ENCODE data around the gene EML1. TPM values are rescaled to one million over a fixed set of nuclear protein-coding genes. Genes with fewer than 3 reads are reported as not detected.

EML1 gene
- total RNA-seq, 5 donors from 2014 or later (not counting 1 experiment from before 2014, with no cell fraction given): 0.53 to 1.4 (median 0.60) TPM; not detected in 2

DNA sequence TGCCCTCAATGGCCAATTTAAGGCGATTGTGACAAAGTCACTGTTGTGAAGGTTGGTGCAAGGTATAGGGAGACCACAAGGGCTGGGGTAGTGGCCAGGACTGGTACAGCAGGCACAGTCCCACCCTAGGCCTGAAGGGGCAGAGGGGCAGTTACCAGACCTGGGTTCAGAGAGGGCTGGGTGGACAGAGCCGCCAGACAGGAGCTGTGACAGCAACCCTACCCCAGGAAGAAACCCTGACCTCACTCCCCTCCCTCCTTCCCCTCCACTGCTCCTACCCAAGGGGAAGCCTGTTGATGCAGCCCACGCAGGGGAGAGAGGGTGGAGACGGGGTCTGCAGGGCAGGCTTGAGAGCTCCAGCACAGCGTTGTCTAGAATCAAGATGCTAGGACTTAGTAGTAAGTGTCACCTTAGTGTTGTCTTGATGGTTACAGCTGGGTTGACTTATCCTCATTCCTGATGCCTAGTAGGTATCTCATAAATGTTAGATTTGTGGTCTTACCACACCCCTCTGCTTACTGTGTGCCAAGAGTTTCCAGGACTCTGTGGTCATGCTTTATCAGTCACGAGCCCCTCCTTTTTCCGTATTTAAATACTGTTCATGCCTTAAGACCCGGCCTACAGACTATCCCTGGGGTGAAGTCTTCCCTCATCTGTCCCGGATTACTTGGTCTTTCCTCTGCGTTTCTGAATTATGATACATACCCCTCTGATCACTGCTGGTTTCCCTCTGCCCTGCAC, 14.4 kb downstream of the EML1 start:
- H3K36me3 Mint-ChIP-seq: no peaks in the 10 kb centered on the region
- Histone ChIP-seq H3K27me3 (replicated peaks in 1 of 2; ENCODE audit: control insufficient read depth in 2 of 2, extremely low read depth in 1 of 2, insufficient read depth in 2 of 2, low read length in 1 of 2) (peaks cover 2 to 24% of the 10 kb centered on the region in 2 experiments), H3K4me3 (ENCODE audit: control insufficient read depth in 1 of 2, extremely low read depth in 1 of 2, low read length in 1 of 2) (no peak overlapping the region), H3K27ac (ENCODE audit: low read length) (no peak overlapping the region), H3K4me1 (ENCODE audit: control insufficient read depth in 1 of 2, extremely low read depth in 1 of 2, insufficient read depth in 2 of 2, low read length in 2 of 2) (no peaks in the 10 kb centered on the region), H3K36me3 (ENCODE audit: control insufficient read depth in 2 of 2, extremely low read depth in 1 of 2, insufficient read depth in 1 of 2, low read length in 1 of 2) (no peaks in the 10 kb centered on the region), H3K9me3 (no peaks in the 10 kb centered on the region)
- ChIA-PET CTCF (interaction anchor here in 1 of 2 donors (0.5 kb wide), 1 partner anchor 29 kb away, joined by 4 read pairs; no protein-coding TSS in a partner anchor), POLR2A (no interaction called here)
- no peaks in the 10 kb centered on the region for H3K4me1 Mint-ChIP-seq
- no peak for DNase-seq
- no peak overlapping the region for H3K4me3 Mint-ChIP-seq
- ATAC-seq (replicated peaks in 1 of 4): no peak
- H3K27ac Mint-ChIP-seq: no peak overlapping the region
- WGBS (ENCODE audit: insufficient coverage): 92% methylated on average over 5 of the region's 10 CpGs
- H3K9me3 Mint-ChIP-seq: no peaks in the 10 kb centered on the region
- peaks cover 37 to 44% of the 10 kb centered on the region in 2 donors for H3K27me3 Mint-ChIP-seq

GRCh38 chr14:99808154-99808505, 14.9 kb downstream of the EML1 start:
- WGBS (ENCODE audit: insufficient coverage): 69% methylated on average over 2 of the region's 5 CpGs

DNA sequence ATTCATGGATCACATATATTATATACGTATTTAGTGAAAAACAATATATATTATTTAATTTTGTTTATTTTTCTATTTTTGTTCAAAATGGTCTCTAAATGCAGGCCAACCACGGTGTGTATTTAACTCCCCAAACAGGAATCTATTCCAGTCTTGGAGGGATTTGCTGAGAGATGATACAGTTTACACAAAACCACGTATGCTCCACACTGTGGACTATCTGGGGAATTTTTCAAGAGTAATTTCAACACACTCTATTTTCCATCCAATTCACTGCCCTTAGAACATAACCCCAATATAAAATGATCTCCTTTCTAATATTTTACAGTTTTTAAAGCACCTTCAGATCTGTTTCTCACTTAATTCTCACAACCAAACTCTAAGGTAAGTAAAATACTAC, 15.3 kb downstream of the EML1 start:
- CTCF ChIA-PET: no interaction called here
- peaks cover 31 to 37% of the 10 kb centered on the region in 2 donors for H3K27me3 Mint-ChIP-seq

More at GRCh38 chr14:99808154-99808505, 14.9 kb downstream of the EML1 start:
- no peak for ATAC-seq (replicated peaks in 1 of 4)
- no peak for DNase-seq
- Histone ChIP-seq H3K27ac (ENCODE audit: low read length) (no peak overlapping the region), H3K9me3 (no peaks in the 10 kb centered on the region), H3K27me3 (replicated peaks in 1 of 2; ENCODE audit: control insufficient read depth in 2 of 2, extremely low read depth in 1 of 2, insufficient read depth in 2 of 2, low read length in 1 of 2) (peaks cover under 1 to 21% of the 10 kb centered on the region in 2 experiments), H3K36me3 (ENCODE audit: control insufficient read depth in 2 of 2, extremely low read depth in 1 of 2, insufficient read depth in 1 of 2, low read length in 1 of 2) (no peaks in the 10 kb centered on the region), H3K4me1 (ENCODE audit: control insufficient read depth in 1 of 2, extremely low read depth in 1 of 2, insufficient read depth in 2 of 2, low read length in 2 of 2) (no peaks in the 10 kb centered on the region), H3K4me3 (ENCODE audit: control insufficient read depth in 1 of 2, extremely low read depth in 1 of 2, low read length in 1 of 2) (no peak overlapping the region)
- no peaks in the 10 kb centered on the region for H3K9me3 Mint-ChIP-seq
- ChIA-PET POLR2A (no interaction called here), CTCF (interaction anchor here in 1 of 2 donors (0.5 kb wide), 1 partner anchor 28 kb away, joined by 4 read pairs; no protein-coding TSS in a partner anchor)
- no peak overlapping the region for H3K4me3 Mint-ChIP-seq
- H3K27me3 Mint-ChIP-seq: peaks cover 33 to 39% of the 10 kb centered on the region in 2 donors
- no peaks in the 10 kb centered on the region for H3K4me1 Mint-ChIP-seq
- no peaks in the 10 kb centered on the region for H3K36me3 Mint-ChIP-seq
- H3K27ac Mint-ChIP-seq: no peak overlapping the region

DNA sequence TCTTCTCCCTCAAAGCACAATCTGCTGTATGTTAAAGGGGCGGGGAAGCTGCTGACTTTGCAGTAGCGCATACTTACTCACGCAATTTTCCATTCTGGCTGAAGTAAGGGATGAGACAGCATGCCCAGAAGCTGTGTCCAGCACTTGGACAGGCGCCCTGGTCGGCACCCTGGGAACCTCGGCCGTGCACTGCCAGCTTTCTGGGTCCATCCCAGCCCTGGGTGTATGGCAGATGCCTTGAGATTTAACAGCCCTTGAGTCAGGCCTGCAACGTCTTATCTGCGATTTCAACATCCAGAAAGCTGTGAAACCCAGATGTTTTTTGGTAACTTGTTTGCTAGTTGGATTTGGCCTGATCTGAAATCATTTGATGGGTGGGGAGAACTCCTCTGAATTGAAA, 16.1 kb downstream of the EML1 start:
- Mint-ChIP-seq H3K27me3 (peaks cover 38 to 39% of the 10 kb centered on the region in 2 donors), H3K27ac (no peak overlapping the region), H3K9me3 (no peaks in the 10 kb centered on the region), H3K36me3 (no peaks in the 10 kb centered on the region), H3K4me3 (no peak overlapping the region), H3K4me1 (no peaks in the 10 kb centered on the region)
- ATAC-seq (replicated peaks in 1 of 4) (no peak), DNase-seq (no peak)
- Histone ChIP-seq H3K9me3 (no peaks in the 10 kb centered on the region), H3K27me3 (replicated peaks in 1 of 2; ENCODE audit: control insufficient read depth in 2 of 2, extremely low read depth in 1 of 2, insufficient read depth in 2 of 2, low read length in 1 of 2) (peaks cover 0 to 21% of the 10 kb centered on the region in 2 experiments), H3K4me3 (ENCODE audit: control insufficient read depth in 1 of 2, extremely low read depth in 1 of 2, low read length in 1 of 2) (no peak overlapping the region), H3K27ac (ENCODE audit: low read length) (no peak overlapping the region), H3K36me3 (ENCODE audit: control insufficient read depth in 2 of 2, extremely low read depth in 1 of 2, insufficient read depth in 1 of 2, low read length in 1 of 2) (no peaks in the 10 kb centered on the region), H3K4me1 (ENCODE audit: control insufficient read depth in 1 of 2, extremely low read depth in 1 of 2, insufficient read depth in 2 of 2, low read length in 2 of 2) (no peaks in the 10 kb centered on the region)
- POLR2A ChIA-PET: no interaction called here
- WGBS (ENCODE audit: insufficient coverage): 78% methylated on average over 9 of the region's 9 CpGs
- CTCF ChIA-PET: interaction anchor here in 1 of 2 donors (0.6 kb wide), 1 partner anchor 13 kb away, joined by 5 read pairs; no protein-coding TSS in a partner anchor

More for the DNA sequence above, 15.3 kb downstream of the EML1 start:
- Histone ChIP-seq H3K4me1 (ENCODE audit: control insufficient read depth in 1 of 2, extremely low read depth in 1 of 2, insufficient read depth in 2 of 2, low read length in 2 of 2) (no peaks in the 10 kb centered on the region), H3K4me3 (ENCODE audit: control insufficient read depth in 1 of 2, extremely low read depth in 1 of 2, low read length in 1 of 2) (no peak overlapping the region), H3K36me3 (ENCODE audit: control insufficient read depth in 2 of 2, extremely low read depth in 1 of 2, insufficient read depth in 1 of 2, low read length in 1 of 2) (no peaks in the 10 kb centered on the region), H3K27me3 (replicated peaks in 1 of 2; ENCODE audit: control insufficient read depth in 2 of 2, extremely low read depth in 1 of 2, insufficient read depth in 2 of 2, low read length in 1 of 2) (peaks cover 0 to 21% of the 10 kb centered on the region in 2 experiments), H3K9me3 (no peaks in the 10 kb centered on the region), H3K27ac (ENCODE audit: low read length) (no peak overlapping the region)
- Mint-ChIP-seq H3K4me3 (no peak overlapping the region), H3K4me1 (no peaks in the 10 kb centered on the region), H3K36me3 (no peaks in the 10 kb centered on the region), H3K27ac (no peak overlapping the region), H3K9me3 (no peaks in the 10 kb centered on the region)
- POLR2A ChIA-PET: no interaction called here
- WGBS (ENCODE audit: insufficient coverage): 20% methylated on average over 1 of the region's 3 CpGs
- no peak for DNase-seq
- no peak for ATAC-seq (replicated peaks in 1 of 4)

GRCh38 chr14:99809859-99810558, 16.8 kb downstream of the EML1 start:
- WGBS (ENCODE audit: insufficient coverage): 91% methylated on average over 12 of the region's 16 CpGs
- Histone ChIP-seq H3K27me3 (replicated peaks in 1 of 2; ENCODE audit: control insufficient read depth in 2 of 2, extremely low read depth in 1 of 2, insufficient read depth in 2 of 2, low read length in 1 of 2) (peaks cover 0 to 24% of the 10 kb centered on the region in 2 experiments), H3K36me3 (ENCODE audit: control insufficient read depth in 2 of 2, extremely low read depth in 1 of 2, insufficient read depth in 1 of 2, low read length in 1 of 2) (no peaks in the 10 kb centered on the region), H3K4me3 (ENCODE audit: control insufficient read depth in 1 of 2, extremely low read depth in 1 of 2, low read length in 1 of 2) (no peak overlapping the region), H3K27ac (ENCODE audit: low read length) (no peak overlapping the region), H3K9me3 (no peaks in the 10 kb centered on the region), H3K4me1 (ENCODE audit: control insufficient read depth in 1 of 2, extremely low read depth in 1 of 2, insufficient read depth in 2 of 2, low read length in 2 of 2) (no peaks in the 10 kb centered on the region)
- Mint-ChIP-seq H3K4me1 (no peaks in the 10 kb centered on the region), H3K4me3 (no peak overlapping the region), H3K9me3 (no peaks in the 10 kb centered on the region), H3K27ac (no peak overlapping the region), H3K36me3 (no peaks in the 10 kb centered on the region), H3K27me3 (peaks cover 39 to 40% of the 10 kb centered on the region in 2 donors)
- POLR2A ChIA-PET: no interaction called here
- DNase-seq (no peak), ATAC-seq (replicated peaks in 1 of 4) (no peak)
- CTCF ChIA-PET: no interaction called here

DNA sequence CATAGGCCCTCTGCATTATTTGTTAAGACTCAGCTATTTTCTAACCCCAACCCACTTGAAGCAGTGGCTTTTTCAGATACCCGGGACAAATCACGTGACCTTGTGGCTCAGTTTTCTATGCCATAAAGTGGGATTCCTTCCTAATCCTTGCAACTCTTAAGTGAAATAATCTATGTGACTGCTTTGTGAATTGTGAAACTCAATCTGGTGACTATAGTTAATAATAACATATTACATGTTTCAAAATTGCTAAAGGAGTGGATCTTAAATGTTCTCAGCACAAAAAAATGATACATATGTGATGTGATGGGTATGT, 17.3 kb downstream of the EML1 start:
- Histone ChIP-seq H3K27me3 (replicated peaks in 1 of 2; ENCODE audit: control insufficient read depth in 2 of 2, extremely low read depth in 1 of 2, insufficient read depth in 2 of 2, low read length in 1 of 2) (peaks cover 0 to 24% of the 10 kb centered on the region in 2 experiments), H3K36me3 (ENCODE audit: control insufficient read depth in 2 of 2, extremely low read depth in 1 of 2, insufficient read depth in 1 of 2, low read length in 1 of 2) (no peaks in the 10 kb centered on the region), H3K9me3 (no peaks in the 10 kb centered on the region), H3K27ac (ENCODE audit: low read length) (no peak overlapping the region), H3K4me1 (ENCODE audit: control insufficient read depth in 1 of 2, extremely low read depth in 1 of 2, insufficient read depth in 2 of 2, low read length in 2 of 2) (no peaks in the 10 kb centered on the region), H3K4me3 (ENCODE audit: control insufficient read depth in 1 of 2, extremely low read depth in 1 of 2, low read length in 1 of 2) (no peak overlapping the region)
- DNase-seq (no peak), ATAC-seq (replicated peaks in 1 of 4) (no peak)
- no CpG with 5 or more reads among the region's 2 CpGs for WGBS (ENCODE audit: insufficient coverage)
- H3K27ac Mint-ChIP-seq: no peak overlapping the region
- POLR2A ChIA-PET: no interaction called here
- no peaks in the 10 kb centered on the region for H3K4me1 Mint-ChIP-seq
- CTCF ChIA-PET: no interaction called here
- no peaks in the 10 kb centered on the region for H3K36me3 Mint-ChIP-seq
- no peak overlapping the region for H3K4me3 Mint-ChIP-seq
- no peaks in the 10 kb centered on the region for H3K9me3 Mint-ChIP-seq
- H3K27me3 Mint-ChIP-seq: peaks cover 40% of the 10 kb centered on the region in 2 donors
